ENCODE results near the gene NDUFS1. TPM values are rescaled to one million over a fixed set of nuclear protein-coding genes. Genes with fewer than 3 reads are reported as not detected.

NDUFS1 gene
- total RNA-seq, 1 experiment from 2014 or later = 83.6 TPM

Small RNA genes lying within 50 kb of the gene (small RNA-seq; reads per million reads assigned to genes)
- gene RF00134 (not detected), gene RF02271 (not detected), gene SNORA41 (not detected), gene SNORD51 (not detected)

Other genes with a start within 250 kb of the NDUFS1 start
- 8.8 and 14.8 TPM in 2 replicates for gene INO80D, start 73.3 kb downstream of the NDUFS1 start, total RNA-seq (2014; rRNA removed; shearing (Covaris generic); ENCODE audit: low replicate concordance)
- 588 and 786 TPM in 2 replicates for gene EEF1B2, start 451 bp upstream of the NDUFS1 start, total RNA-seq (2014; rRNA removed; shearing (Covaris generic); ENCODE audit: low replicate concordance)
- gene ZDBF2, start 115.2 kb upstream of the NDUFS1 start, total RNA-seq (2014; rRNA removed; shearing (Covaris generic); ENCODE audit: low replicate concordance) = 1.9 and 2.5 TPM in 2 replicates

Measured in Karpas-422 (cell line).